NCI-H2227 treated with DMSO at 0.1 percent for 48 hours (cell line): Measurements from ENCODE around the gene MS4A18.
"Not testable (repeated sequence)": the region's sequence is repeated elsewhere in the genome, so short reads cannot be mapped to it uniquely, and the experiment has no call there.

Source experiments
- DNase-seq: peaks from one replicate; lab custom pipeline; 2025; lab: John Stamatoyannopoulos, UW

Gene MS4A18

GRCh38 chr11:60724420-60724819 is at the start of gene MS4A18:
TSS of gene MS4A18 (plus strand) at chr11:60724720.
- no peak for DNase-seq

DNA sequence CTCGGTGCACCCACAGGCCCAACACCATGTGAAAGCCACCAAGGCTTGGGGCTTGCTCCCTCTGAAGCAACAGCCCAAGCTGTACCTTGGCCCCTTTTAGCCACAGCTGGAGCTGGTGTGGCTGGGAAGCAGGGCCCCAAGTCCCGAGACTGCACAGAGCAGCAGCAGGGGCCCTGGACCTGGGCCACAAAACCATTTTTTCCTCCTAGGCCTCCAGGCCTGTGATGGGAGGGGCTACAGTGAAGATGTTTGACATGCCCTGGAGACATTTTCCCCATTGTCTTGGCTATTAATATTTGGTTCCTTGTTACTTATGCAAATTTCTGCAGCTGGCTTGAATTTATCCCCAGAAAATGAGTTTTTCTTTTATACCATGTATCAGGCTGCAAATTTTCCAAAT is 46.3 kb upstream of the MS4A18 start:
- not testable (repeated sequence) for DNase-seq

- no peak for DNase-seq
These were observed 44.6 kb upstream of the MS4A18 start for GRCh38 chr11:60679879-60680278.

DNA sequence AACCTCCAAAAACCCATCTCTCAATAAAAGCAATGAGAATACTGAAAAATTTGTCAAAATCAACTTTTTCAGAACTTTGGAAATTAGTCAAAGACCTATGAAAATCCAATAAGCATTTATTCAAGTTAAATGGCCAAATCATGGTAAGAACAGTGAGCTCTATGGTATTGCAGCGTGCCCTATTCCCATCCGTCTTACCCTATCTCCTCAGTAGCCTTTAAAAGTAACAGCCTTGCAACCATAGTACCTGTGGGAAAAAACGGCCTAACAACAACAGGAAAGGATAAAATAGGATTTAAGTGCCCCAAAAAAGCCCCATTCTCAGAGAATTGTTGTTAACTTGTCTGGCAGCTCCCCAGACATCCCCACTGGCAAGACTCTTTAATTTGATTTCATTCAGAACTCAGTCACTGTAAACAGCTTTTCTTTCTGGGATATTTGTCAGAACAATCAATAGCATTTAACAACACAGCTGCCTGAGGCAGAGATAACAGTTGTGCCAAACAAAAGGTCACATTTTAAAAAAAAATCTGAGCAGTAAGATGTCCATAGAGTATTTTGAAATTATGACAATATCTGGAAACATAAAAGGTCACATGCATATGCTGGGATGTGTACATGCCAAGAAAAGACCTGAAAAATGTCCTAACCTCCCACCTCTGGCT is 43.9 kb upstream of the MS4A18 start:
- DNase-seq: no peak

- DNase-seq: not testable (repeated sequence)
These were observed 40.0 kb upstream of the MS4A18 start for GRCh38 chr11:60684541-60684848.

GRCh38 chr11:60691661-60692060 is 32.9 kb upstream of the MS4A18 start:
- DNase-seq: no peak

DNA sequence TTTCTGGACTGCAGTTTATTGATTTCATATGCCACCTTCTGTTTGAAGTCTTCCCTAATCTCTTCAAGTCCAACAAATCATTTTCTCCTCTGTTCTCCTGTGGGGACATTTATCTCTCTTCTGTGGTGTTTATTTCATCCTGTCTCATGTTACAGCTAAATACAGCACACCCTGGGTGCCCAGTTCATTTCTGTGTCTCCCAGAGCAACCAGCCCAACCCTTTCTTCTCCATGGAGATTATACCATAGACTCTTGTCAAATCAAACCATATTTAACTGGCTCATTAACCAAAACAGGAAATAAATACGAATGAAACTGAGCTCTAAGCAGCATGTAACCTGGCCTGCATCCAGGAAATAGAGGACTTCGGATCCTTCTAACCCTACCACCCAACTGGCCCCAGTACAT is 25.2 kb upstream of the MS4A18 start, which contains the start of gene MS4A8:
Gene MS4A8, plus strand, starts transcription at position 329 of the 408 bp plus-strand sequence. CDS start 1,249 bp downstream, outside the sequence.
- DNase-seq: peak; percentile 10

- no peak for DNase-seq
These were observed 24.6 kb upstream of the MS4A18 start for GRCh38 chr11:60699936-60700335.

GRCh38 chr11:60700689-60701468 is 23.6 kb upstream of the MS4A18 start:
- DNase-seq: no peak

DNA sequence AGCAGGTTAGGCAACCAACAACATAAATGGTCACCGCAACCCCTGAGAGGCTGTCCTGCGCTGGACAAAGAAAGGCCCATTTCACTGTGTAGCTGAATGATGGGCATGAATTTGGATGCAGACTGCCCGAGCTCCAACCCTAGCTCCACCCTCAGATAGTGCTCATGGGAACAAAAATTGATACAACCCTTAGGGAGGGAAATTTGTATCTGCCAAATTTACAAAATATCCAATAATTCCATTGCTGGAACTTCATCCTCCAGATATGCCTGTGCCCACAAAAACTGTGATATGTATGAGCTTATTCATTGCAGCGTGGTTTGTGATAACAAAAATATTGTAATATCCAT is 23.1 kb upstream of the MS4A18 start:
- DNase-seq: no peak

DNA sequence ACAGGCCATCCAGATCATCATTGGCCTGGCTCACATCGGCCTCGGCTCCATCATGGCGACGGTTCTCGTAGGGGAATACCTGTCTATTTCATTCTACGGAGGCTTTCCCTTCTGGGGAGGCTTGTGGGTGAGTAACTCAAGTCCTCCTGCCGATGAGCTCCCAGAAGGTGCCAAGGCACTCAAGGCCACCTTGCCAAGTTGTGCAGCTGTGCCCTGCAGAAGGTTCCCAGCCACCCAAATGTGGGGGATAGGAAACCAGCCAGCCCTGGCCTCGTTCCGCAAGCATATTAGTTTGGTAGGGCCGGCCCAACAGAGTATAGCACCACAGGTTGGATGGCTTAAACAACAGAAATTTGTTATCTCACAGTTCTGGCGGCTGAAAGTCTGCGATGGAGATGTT is 21.1 kb upstream of the MS4A18 start:
- DNase-seq: no peak

DNA sequence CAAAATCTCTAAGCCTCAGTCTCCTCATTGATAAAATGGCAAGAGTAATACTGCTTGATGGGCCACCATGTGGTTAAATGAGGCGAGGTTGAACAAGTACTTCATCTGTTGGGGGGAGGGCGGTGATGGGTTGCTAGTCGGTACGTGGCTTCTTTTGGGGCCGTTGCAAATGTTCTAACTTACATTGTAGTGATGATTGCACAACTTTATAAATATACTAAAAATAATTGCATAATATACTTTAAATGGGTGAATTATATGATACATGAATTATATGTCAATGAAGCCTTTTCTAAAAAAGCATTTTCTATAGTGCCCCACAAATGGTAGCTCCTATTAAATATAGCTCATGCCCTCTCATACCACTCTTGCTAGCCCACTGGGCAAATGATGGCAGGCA is 18.6 kb upstream of the MS4A18 start:
- no peak for DNase-seq

DNA sequence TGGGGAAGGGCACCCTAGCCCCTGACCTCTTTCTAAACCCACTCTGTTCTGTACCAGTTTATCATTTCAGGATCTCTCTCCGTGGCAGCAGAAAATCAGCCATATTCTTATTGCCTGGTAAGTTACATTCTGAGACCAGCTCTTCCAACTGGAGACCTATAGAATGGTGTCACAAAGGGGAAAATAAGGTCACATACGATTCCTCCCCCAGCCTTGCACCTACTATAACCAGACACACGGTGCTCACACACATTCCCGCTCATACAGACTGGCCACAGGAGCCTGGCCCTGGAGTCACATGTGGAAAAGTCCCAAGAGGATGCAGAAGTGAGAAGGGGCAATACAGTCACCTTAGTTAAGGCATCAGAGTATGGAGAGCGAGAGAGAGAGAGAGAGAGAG is 17.6 kb upstream of the MS4A18 start:
- DNase-seq: no peak

DNA sequence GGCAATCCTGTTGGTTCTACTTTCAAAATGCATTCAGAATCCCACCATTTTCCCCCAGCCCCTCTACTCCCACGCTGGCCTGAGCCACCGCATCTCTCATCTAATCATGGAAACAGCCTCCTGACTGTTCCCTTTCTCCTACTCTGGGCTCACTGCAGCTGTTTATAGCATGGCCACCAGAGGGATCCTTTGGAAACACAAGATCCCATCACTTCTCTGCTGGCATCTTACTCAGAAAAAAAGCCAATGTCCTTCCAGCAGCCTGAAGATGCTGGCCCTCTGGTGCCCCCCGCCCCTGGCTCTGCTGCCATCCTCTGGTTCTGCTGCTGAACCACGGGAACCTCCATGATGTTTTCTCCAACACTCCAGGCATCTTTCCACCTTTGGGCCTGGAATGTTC is 14.0 kb upstream of the MS4A18 start:
- no peak for DNase-seq

GRCh38 chr11:60711276-60711675 is 13.2 kb upstream of the MS4A18 start:
- DNase-seq: no peak

DNA sequence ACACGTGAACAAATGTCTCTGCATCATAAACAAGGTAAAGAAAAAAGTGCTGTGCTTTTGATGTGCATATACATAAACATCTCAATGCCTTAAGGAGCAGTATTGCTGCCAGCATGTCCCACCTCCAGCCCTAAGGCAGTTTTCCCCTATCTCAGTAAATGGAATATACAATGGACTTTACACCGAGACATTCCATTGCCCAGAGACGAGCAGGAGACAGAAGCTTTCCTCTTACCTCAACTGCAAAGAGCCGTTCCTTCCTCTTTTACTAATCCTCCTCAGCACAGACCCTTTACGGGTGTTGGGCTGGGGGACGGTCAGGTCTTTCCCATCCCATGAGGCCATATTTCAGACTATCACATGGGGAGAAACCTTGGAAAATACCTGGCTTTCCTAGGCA is 11.1 kb upstream of the MS4A18 start:
- DNase-seq: not testable (repeated sequence)

DNA sequence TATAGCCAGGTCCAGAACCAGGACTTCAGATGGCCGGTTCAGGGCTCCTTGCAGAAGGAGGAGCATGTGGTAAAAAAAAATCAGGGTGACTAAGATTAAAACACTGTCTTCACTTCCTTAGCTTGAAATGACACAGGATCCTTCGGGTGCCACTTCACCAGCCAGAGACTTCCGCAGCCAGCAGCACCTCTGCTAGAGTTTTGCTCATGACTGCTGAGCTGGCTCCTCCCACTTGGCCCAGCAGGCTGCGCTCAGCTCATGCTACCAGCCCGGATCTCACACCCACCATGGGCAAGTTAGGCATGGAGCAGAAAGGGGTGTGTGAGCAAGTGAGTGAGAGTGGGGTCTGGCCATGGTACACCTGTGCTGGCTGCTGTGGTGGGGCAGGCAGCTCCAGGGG is 6.6 kb upstream of the MS4A18 start:
- no peak for DNase-seq

DNA sequence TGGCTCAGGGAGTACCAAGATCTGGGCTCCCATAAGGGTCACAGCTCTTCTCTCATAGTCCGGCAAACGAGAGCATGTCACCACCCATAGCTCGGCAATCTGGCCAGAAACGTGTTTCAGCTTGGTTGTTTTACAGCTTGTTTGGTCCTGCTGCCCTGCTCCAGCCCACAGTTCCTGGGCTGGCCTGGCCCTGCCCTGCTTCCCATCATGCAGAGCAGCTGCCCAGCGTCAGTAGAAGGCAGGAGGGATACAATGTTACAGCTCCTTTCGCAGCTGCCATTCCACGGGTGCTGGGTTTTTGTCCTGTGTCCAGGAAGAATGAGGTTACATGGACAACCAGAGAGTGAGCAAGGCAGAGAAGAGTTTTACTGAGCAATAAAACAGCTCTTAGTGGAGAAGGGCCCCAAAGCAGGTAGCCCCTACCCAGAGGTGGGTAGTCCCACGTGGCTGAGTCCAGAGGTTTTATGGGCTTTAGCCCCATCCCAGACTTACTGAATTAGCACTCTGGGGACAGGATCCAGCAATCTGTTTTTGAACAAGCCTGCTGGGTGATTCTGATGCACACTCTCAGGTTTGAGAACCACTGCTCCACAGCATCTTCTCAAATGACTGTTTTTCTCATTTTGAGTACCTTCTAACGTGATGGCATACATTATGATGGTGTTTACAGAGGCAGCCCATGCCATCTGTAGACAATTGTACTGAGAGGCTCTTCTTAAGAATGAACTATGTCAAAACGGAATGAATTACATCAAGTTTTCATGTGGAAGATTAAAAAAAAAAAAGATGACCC is 5.8 kb upstream of the MS4A18 start:
- DNase-seq: no peak

- no peak for DNase-seq
These were observed 5.1 kb upstream of the MS4A18 start for GRCh38 chr11:60719391-60719790.

DNA sequence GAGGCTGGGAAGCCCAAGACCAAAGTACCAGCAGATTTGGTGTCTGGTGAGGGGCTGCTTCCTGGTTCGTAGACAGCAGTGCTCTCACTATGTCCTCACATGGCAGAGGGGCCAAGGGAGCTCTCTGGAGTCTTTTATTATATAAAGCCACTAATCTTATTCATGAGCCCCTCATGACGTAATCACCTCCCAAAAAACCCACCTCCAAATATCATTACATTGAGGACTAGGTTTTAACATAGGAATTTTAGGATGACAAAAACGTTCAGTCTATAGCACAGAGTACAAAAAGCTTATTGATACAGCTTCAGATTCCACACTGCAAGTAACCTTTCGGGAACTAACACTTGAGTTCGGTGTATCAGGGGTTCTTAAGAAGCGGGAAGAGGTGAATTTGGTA is 4.1 kb upstream of the MS4A18 start:
- DNase-seq: no peak

- no peak for DNase-seq
These were observed 1.1 kb downstream of the MS4A18 start for GRCh38 chr11:60725592-60725991.

GRCh38 chr11:60731586-60731985 is 7.1 kb downstream of the MS4A18 start:
- no peak for DNase-seq

DNA sequence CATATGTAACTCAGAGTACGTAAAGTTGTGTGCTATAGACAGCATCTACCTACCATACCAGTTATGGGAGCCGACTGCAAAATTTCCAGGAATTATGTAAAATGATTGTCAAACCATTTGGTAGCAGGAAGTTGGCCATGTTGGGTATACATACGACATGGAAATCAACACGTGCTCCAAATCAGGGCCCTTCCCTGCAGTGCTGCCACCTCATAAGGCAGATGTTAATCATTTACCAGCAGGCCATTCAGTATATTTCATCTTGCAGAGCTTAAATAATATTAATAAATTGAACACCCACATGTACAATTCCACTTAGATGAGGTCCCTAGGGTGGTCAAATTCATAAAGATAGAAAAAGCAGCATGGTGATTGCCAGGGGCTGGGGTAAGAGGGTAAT is 9.8 kb downstream of the MS4A18 start:
- DNase-seq: no peak
